Thyroid gland (tissue), 4 donors: ENCODE measurements around the gene SND1.

Experiments used
- CTCF ChIP-seq, 6 experiments: fragments of 200-600 bp in 3 of 6; fragments of 450-650 bp in 3 of 6; sonication (generic) in 3 of 6; IDR thresholded peaks; one replicate each; pipeline ENCODE4 v1.5.1; 2016 to 2019; ENCODE audit warnings: antibody characterized with exemption in 6 of 6, mild to moderate bottlenecking in 2 of 6, inconsistent platforms in 1 of 6, moderate library complexity in 1 of 6
- POLR2A ChIP-seq, 2 donors: fragments of 450-650 bp; IDR thresholded peaks; one replicate each; pipeline ENCODE4 v1.6.1; 2017; ENCODE audit warnings: antibody characterized with exemption in 2 of 2, mild to moderate bottlenecking in 2 of 2, moderate library complexity in 1 of 2

- TF ChIP-seq POLR2A (IDR thresholded peaks at IDR 0.05) (no peak), CTCF (IDR thresholded peaks at IDR 0.05) (no peak)
Measured at GRCh38 chr7:128108129-128108528, 456.1 kb downstream of the SND1 start.
